NCI-H2196 (cell line): Measurements from ENCODE around the gene PRC1.
A peak's percentile ranks its signal among the peaks of the same experiment; 100 is the strongest.
"Not testable (repeated sequence)": the region's sequence is repeated elsewhere in the genome, so short reads cannot be mapped to it uniquely, and the experiment has no call there.

Experiments used
- DNase-seq: peaks from one replicate; lab custom pipeline; 2025; ENCODE audit not compliant: unreplicated experiment; lab: John Stamatoyannopoulos, UW

Gene PRC1

DNA sequence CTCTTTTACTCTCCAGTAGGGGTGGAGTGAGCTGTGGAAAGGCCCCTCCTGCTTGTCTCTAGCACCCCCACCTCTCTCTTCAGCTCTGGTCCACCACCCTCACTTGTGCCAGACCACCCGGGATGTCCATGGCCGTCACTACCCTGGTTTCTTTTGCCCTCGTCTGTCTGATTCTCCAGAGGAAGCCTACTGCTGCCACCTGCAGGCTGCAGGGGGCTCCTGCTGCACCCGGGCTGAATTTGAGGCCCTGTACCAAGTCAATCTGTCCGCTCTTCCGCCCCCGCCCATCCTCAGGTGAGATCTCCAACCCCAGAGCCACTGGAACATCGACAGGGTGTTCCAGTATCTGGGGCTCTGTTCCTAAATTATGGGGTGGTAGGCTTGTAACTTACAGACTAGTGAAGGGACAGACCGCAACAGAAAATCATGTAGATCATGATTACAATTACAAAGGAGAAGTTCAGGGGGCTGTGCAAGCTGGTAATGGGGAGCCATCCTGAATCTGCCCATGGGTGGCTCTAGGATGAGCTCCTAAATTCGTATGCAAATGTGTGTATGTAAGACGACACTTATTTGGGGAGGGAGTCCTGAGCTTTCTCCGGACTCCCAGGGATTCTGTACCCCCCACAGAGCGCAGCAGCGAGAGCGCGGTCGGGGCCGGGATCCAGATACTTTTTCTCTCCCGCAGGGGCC lies 59.9 kb downstream of the PRC1 start:
- peak; percentile 66 for DNase-seq

DNA sequence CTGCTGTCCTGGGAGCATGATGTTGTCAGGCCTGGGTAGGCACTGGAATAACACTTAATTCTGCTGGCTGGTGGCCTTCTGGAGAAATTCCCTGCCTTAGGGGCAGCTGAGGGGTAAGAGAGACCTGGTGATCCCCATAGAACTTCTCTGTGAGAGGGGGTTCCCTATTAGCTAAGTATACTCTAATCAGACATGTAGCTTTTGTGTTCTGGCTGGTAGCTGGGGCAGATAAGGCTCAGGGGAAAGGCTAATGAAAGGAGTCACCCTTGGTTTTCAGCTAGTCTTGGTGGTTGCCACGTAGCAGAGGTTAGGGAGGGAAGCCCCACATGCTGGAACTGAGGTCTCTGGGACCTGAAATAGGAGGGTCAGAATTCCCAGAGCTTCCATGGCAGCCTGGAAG lies 61.0 kb downstream of the PRC1 start:
- no peak for DNase-seq

DNA sequence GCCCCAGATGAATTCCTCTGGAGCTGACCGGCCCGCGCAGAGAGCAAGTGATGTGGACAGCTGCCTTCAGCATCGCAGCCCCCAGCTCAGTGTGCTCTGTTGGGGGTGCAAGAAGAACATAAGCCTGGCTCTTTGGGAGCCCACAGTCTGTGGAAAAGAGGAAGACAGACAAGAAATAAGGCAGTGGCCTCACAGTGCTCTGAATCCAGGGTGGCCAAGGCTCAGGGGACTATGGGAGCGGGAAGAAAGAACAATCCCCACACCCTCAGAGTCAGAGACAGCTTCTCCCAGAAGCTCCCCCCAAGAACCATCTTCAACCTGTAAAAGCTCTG lies 61.7 kb downstream of the PRC1 start:
- DNase-seq, result no peak

DNA sequence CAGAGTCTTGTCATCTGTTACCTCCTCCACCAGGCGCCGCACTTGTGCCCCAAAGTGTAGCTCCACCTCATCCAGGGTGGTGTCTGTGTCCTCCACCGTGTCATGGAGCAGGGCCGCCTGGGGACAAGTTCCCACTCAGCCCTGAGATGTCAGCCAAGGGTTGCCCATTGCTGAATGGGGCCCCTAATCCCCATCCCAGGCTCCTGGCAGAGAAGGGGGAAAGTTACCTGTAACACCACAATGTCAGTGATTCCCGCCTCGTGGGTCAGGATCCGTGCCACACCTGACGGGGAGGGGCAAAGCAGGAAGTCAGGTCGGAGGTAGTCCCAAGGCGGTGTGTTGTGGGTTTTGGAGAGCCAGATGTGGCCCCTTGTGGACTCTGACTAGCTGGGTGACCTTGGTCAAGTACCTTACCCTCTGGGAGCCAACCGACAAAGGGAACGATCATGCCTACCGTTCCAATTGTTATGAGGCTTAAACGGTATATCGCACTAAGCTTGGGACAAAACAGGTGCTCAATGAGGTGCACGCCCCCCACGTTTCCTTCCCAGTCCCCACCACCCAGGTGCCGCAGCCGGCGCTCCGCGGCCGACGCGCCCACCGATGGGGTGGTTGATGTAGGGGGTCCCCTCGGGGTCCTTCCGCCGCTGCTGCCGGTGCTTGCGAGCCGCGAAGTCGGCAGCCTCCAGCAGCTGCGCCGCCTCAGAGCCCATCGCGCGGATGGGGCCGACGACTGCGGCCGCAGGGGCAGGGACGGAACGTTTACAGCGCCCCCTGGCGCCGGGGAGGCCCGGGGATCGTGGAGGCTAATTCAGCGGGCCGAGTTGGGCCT lies 62.3 kb downstream of the PRC1 start, which contains the start of gene HDDC3:
Gene HDDC3 (minus strand): TSS at position 722 of the 832 bp plus-strand sequence. CDS start 9 bp downstream, at position 713.
- peak; percentile 76 for DNase-seq

DNA sequence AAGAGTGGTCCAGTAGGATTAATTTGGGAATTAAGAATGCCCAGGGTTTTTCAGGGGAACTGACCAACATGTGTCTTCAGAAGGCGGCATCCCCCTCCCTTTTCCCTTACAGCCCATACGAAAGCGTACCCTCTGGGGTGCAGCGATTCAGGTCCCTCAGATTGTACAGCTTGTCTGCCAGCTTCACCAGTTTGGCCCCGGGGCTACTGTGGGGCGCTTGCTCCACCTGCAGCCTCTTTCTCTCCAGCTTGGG lies 62.8 kb downstream of the PRC1 start:
- DNase-seq, result no peak

DNA sequence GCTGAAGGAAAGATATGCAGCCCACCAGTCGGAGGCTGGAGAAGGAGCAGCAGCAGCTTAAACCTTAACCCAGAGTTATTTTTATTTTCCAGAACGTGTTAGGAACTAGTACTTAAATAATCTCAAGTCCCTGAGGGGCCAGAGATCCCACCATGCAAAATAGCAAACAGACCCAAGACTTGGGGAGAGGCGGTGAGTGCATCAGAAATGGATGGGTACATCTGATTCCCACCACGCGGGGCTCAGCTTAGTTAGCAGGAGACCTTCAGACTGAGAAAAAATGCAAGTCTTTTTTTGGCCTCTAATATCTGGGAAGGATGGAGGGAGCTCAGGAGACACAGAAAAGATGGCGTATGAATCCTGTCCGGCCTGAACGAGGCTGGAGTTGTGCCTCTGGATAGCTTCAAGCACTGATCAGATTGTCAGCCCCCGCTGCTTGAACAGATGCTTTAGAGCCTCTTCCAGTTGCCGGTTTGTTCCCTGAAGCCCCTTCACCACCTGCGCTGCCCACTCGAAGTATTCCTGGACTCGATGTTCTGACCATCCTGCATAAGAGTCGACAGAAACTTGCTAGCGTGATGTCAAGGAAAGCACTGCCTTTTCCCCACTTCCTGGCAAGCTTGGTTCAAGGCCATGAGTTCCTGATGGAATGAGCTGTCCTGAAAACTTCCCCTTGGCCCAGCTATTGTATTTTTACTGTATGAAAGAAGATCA lies 63.3 kb downstream of the PRC1 start:
- no peak for DNase-seq

DNA sequence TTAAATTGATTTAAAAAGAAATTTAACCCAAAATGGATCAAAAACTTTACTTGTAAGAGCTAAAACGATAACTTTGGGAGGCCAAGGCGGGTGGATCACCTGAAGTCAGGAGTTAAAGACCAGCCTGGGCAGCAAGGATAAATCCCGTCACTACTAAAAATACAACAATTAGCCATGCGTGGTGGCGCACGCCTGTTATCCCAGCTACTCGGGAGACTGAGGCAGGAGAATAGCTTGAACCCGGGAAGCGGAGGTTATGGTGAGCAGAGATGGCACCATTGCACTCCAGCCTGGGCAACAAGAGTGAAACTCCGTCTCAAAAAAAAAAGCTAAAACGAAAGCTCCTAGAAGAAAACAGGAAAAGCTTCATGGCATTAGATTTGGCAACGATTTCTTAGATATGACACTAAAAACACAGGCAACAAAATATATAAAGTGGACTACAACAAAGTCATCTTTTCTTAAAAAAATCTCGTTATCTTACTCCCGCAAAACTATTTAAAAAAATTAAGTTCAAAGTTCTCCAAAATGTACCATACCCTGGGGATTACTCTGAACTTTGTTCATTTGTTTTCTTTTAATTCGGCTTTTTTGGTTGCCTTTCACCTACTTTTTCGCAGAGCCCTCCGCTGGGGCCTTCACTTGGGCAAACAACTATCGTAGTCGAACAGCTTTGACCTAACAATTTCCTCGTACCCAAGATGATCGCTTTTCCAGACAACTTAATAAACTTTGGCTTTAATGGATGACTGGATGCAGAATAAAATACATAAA lies 64.9 kb downstream of the PRC1 start:
- no peak for DNase-seq

DNA sequence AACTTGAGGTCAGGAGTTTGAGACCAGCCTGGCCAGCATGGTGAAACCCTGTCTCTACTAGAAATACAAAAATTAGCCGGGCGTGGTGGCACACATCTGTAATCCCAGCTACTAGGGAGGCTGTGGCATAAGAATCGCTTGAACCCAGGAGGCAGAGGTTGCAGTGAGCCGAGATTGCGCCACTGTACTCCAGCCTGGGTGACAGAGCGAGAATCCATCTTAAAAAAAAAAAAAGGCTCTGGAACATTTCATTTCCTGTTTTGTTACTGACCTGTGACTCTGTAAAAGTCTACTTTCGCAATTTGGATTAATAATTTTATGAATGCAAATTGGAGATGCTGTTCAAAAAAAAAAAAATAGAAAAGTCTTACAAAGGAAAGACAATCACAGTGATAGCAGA lies 66.2 kb downstream of the PRC1 start:
- not testable (repeated sequence) for DNase-seq

DNA sequence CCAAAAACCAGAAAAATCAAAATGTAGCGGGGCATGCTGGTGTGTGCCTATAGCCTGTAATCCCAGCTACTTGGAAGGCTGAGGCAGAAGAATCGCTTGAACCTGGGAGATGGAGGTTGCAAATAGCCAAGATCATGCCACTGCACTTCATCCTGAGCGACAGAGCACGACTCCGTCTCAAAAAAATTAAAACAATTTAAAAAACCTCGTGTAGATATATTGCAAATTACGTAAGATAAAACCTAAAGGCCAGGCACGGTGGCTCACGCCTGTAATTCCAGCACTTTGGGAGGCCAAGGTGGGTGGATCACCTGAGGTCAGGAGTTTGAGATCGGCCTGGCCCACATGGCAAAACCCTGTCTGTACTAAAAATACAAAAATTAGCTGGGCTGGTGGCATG lies 67.6 kb downstream of the PRC1 start:
- DNase-seq, result not testable (repeated sequence)

DNA sequence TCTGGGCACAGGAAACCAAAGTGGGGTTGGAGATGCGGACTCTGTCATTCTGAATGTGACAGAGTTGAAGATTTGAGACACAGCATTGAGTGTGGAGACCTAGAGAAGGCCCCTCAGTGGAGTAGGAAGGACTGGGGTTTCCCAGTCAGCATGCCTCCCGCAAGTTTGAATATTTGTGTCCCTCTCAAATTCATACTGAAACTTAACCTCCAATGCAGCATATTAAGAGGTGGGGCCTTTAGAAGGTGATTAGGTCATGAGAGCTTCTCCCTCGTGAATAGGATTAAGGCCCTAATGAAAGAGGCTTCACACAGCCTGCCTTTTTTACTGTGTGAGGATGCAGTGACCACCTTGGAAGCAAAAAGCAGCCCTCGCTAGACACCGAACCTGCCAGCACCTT lies 70.0 kb downstream of the PRC1 start:
- no peak for DNase-seq

DNA sequence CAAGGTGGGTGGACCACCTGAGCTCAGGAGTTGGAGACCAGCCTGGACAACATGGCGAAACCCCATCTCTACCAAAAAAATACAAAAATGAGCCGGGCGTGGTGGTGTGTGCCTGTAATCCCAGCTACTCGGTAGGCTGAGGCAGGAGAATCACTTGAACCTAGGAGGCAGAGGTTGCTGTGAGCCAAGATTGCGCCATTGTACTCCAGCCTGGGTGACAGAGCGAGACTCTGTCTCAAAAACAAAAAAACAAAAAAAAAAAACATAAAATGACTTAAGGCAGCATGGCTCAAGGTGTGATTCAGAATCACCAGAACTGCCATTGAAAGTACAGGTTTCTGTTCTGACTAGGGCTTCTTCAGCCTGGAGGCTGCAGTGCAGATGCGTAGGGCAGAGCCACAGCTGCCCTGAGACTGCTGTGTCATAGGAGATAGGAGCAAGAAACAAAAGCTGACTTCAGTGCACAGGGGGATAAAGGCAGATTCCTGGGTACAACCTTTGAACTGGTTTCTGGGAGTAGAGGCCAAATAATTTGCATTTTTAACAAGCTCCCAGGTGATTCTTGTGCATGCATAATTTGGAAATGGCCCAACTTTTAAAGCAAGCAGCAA lies 71.5 kb downstream of the PRC1 start:
- DNase-seq, result not testable (repeated sequence)

DNA sequence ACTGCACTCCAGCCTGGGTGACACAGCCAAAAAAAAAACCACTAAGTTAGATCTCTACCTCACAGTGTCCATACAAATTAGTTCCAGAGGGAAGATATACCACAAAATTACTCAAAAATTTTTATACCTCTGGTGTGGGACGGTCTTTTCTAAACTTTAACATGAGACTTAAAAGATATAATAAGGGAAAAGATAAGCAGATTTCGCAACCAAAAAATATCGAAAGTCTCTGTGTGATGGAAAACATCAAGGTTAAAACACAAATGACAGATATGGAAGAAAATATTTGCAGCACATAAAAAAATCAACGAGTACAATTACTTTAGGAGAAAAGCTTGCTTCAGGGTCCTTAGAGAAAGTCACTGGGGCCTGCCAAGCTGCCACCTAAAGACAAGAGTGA lies 72.4 kb downstream of the PRC1 start:
- no peak for DNase-seq

DNA sequence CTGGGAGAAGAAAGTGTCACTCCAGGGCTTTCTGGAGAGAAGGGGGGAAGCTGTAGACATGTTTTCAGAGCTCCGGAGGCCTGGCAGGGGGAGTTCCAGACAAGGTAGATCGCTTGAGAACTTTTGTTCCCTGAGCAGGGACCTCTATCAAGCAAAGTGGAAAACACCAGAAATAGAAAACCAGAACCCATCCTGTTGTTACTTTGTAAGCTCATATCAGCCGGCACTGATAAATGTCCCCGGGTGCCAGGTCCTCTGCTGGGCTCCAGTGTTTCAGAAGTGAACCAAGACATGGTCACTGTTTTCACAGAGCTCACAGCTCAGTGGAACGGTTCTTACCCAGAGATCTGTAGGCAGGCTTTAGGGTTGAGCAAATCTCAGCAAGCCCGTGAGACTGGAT lies 75.5 kb downstream of the PRC1 start:
- DNase-seq, result no peak

DNA sequence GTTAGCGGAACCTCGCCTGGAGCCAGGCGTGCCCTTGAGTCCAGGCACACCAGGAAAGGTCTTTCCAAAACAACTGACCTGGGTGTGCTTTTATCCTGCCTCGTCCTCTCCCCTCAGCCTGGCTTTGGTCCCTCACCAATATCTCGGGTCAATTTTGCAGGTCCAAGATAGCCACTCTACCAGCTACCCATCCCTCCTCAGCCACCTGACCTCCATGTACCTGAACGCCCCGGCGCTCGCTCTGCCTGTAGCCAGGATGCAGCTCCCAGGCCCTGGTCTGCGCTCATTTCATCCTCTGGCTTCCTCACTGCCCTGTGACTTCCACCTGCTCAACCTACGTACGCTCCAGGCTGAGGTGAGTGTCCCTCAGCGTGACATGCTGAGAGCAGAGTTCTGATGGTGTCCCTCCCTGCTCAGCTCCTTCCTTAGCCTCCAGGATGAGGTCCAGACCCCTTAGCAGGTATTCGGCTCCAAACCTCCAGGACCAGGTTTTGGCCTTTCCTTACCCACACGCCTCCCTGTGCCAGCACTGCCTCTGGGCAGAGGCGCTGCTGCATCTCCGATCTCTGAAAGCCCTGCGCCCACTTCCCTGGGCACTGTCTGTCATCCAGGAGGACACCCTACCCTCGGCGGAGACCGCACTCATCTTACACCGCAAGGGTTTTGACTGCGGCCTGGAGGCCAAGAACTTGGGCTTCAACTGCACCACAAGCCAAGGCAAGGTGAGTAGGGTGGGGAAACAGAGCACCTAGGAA lies 76.1 kb downstream of the PRC1 start:
- DNase-seq, result no peak

DNA sequence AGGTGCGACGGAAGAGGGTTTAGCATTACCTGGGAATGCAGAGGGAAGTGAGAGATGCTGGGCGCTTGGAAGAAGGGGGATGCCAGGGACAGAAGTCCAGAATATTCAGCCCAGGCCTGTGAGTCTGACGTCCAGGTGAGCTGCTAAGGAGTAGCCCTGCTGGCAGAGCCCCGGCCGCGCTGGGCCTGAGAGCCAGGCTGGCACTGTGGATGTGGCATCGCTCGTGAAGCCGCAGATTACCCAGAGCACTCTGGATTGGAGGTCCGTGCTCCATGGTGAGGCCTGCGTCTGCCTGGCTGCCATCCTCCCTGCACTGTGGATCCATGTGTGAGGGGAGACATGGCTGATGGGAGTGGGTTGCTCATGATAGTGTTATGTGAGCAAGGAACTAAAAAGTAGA lies 76.8 kb downstream of the PRC1 start:
- DNase-seq, result no peak

DNA sequence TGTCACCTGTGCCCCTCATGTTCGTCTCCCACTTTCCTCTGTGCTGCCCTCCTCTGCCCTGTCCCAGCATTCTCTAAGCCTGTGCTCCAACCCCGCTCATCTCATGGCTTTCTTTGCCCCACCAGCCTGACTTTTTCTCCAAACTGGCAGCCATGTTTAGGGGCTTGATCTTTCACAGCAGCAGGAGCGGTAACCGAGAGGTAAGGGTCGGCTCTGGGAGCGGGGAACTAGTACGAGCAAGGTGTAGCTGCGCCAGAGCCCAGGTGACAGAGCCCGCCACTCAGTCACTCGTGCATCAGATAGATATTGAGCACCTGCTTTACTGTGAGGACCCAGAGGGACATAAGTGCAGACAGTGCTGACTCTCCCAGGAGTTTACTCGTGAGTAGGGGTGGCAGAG lies 77.9 kb downstream of the PRC1 start:
- DNase-seq, result no peak
